Inflammatory macrophage treated with lipopolysaccharide for 4 hours (primary cell): Measurements from ENCODE around the gene RASGRF2.
A peak's percentile ranks its signal among the peaks of the same experiment; 100 is the strongest.

Source experiments
- DNase-seq: peaks from one replicate; pipeline ENCODE4 v3.0.0-alpha.2; 2020

Gene RASGRF2

DNA sequence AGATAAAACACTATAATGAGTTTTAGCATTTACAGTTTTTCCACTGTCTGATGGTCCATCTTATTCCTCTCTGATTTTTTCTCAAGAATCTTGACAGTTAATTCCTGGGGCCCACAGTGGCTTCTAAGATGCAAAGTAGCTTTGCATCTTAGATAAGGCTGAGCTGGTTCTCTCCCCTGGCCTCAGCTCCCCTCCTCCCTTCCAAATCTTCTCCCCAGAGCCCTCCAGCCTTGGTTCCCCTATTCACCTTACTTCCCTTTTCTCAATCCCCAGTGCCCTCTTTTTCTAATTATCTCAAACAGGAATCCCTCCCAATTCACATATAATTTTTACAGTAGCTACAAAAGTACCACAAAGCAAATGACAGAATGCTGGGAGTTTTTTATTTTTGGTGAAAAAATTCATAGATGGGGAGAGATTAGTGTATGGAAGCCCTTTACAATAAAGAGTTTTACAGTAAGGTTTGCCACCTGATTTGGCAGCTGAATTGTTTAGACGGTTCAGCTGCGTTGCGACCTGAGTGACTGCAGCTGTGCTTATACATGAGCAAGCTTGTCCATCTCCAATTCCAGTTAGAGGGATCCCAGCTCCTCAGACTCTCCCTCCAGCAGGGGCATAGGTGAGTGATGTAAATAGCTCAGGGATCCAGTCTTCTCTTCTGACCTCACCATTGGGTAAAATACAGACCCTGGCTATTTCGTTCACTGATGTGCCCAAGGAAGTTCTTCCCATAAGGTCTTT, 221.6 kb downstream of the RASGRF2 start:
- no peak for DNase-seq

DNA sequence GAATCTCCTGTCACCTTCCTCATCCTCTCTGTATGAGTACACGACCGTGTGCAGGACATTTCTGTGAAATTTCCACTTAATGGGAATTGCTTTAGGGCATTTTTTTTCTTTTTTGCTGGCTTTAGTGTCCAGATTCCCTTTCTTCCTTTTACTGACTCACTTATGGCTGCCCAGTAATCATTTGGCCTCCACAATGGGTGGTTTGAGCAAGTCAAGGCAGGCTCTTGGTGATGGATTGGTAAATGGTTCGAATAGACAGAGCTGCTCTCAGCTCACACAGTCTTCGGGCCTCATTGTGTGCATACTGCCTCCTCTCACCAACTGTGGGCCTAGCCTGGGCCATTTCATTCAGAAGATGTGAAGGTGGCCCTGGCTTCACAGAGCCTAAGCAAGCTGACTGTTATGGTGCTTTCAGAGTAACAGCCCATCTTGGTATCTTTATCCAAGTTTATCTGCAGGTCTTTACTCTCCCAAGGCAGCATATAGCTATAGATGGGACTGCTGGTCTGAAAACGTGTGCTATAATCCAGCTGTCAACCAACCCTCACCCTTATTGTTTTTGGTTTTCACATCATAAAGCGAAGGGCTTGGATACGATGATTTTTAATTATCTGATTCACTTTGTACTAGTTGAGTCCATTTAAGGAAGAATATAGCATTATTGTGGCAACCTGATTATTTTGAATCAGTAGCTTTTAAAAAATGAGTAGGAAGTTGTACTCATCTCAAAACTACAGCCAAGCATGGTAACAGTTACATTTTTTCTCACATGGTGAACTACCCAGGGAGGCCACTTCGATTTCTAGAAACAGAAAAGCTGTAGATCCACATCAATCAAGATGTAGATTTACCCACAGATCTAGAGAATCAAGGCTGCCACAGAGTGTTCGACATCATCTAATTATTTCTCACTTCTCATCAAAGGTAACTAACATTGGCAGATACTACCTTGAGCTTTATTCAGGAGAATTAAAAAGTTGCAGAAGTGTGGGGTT, 222.5 kb downstream of the RASGRF2 start:
- DNase-seq: no peak

DNA sequence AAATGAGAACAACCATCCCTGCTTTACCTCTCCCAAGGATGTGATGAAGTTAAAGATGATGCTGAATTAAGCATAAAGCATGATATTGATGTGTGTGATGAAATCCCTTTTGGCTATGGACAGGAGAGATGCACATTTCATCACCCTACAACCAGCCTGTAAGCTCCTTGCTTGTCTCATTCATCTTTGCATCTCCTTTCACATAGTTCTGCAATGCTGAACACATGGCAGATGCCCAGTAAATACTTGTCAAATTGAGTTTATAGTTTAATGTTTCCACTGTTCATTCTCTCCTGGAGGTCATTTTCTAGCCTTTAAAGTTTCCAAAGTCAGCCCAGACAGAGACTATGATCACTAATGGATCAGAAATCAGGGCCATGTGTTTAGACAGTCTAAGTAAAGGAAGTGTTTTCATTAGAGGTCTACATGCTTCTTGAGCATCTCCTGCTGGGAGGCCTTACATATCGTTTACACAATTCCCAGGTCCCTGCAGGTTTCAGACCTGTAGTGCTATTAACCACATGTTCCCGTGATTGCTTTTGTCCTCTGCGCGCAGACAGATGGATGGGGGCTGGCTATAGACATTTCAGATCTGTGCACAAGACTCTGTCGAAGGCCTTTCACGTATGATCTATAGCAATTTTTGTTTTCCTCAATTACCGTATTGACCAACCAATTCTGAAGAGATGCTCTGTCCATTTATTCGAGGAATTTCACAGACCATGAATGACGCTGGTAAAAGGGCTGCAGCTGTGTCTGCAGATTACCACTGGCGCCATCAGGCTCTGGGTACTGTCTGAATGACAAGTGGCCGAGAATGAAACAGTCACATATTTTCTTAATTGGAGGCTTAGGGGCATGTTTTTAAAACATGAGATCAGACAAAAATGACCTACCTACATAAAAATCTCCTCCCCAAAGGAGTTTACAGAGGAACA, 223.9 kb downstream of the RASGRF2 start:
- DNase-seq: no peak

DNA sequence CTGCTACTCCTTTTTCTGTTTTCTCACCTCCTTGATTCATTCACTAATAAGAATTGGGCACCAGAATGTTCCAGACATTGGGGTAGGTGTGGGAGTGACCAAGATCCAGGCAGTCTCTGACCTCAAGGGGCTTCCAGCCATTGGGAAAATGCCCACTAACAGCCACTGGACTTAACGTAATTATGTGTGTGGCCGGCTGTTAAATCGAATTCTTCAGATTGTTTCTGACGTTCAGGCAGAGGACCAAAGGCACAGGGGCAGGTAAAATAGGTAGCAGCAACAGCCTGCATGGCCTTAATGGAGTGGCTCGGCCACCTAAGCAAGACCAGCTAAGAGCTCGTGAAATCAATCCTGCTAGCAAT, 224.6 kb downstream of the RASGRF2 start:
- no peak for DNase-seq

DNA sequence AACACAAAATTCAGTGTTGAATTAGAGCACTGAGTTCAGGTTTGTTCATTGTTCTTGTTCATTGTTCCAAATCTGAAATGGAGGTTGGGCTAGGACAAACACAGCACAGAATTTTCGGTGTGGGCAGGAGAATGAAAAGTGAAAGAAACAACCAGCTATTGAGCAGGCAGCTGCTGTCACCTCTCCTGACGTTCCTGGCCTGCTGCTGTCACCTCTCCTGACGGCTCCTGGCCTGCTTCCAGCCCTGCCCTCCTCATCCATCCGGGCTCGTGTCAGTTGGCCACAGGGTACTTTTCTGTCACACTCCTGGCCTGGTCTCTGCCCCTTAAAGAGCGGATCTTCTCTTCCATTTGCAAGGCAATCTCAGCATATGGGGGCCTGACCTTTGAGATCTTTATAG, 227.7 kb downstream of the RASGRF2 start:
- DNase-seq: no peak

DNA sequence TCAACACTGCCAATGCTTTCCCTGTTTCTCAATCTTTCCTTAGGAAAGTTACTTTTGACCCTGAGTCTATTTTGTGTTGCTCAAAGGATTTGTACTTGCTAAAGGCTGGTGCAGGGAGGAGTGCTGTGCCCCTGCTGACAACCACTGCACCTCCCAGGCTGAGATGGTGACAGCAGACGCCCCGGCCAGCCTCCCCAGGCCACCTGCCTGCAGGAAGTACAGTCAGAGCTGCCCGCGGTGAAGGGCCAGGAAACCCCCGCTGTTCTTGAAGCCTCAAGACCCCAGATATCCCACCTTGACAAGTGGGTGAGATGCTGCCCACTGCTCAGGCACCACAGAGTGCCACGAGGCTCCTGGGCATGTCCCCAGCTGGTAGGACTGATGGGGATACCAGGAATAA, 228.8 kb downstream of the RASGRF2 start:
- no peak for DNase-seq

DNA sequence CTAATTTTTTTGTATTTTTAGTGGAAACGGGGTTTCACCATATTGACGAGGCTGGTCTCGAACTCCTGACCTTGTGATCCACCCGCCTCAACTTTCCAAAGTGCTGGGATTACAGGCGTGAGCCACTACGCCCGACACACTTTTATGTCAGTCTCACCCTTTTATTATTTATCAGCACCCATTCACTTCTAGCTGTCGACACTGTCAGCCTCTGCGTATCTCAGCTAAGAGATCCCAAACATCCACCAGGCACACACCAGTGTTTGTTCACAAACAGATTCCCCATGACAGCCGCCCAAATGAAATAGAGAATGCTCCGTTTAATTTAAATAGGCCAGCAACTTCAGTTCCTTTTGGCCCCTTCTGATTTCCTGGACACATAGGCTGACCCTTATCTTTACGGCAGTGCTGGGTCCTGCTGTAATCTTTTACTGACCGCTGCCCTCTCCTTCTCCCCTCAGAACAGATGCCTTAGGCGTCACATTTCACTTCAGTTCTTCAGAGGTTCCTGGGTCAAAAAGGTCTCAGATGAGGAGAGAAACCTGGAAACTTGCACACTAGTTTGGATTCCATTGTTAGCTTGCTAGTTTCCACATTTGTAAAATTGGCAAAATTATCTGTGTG, 229.8 kb downstream of the RASGRF2 start:
- no peak for DNase-seq

DNA sequence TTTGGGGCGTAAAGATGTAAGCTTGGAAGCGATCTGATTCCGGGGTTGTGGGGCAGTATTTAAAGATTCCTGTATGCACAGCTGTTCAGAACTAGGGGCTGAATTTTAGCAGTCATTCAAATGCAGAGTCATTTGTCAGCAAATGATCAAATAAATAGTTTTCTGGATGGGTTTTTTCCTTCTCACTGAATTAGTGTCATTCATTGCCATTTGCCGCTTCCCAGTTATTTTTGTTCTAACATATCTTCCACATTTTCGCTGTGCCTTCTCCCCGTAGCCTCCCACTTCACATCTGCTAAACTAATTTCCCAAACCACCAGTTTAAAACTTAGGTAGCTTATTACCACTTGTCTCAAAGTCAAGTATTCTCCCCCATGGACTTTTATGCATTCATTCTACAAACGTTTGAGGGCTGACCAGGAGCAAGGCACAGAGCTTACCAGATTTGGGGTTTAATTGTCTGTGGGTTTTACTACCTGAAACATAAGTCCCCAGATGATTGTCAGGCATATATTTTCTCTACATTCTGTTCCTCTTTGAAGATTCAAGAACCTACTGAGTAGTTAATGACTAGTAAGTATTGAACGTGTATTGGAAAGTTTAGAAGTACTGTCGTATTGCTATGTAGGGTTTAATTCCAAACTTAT, 231.7 kb downstream of the RASGRF2 start:
- no peak for DNase-seq

DNA sequence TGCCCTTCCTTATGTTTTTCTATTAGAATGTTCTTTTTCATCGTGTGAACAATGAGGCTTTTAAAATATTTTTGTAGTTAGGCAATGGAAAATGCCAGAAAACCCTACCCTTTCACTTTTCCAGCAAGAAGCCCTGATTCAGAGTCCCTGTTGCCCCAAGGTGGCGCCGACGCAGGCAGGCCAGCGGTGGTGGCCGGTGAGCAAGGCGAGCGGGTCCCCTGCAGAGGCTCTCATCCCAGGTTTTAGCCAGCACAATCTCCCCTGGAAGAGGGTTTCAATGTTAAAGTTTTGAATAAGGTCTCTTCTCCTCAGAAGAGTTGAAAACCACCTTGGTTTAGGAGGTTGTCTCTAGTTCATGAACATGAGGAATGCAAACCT, 232.2 kb downstream of the RASGRF2 start:
- no peak for DNase-seq

DNA sequence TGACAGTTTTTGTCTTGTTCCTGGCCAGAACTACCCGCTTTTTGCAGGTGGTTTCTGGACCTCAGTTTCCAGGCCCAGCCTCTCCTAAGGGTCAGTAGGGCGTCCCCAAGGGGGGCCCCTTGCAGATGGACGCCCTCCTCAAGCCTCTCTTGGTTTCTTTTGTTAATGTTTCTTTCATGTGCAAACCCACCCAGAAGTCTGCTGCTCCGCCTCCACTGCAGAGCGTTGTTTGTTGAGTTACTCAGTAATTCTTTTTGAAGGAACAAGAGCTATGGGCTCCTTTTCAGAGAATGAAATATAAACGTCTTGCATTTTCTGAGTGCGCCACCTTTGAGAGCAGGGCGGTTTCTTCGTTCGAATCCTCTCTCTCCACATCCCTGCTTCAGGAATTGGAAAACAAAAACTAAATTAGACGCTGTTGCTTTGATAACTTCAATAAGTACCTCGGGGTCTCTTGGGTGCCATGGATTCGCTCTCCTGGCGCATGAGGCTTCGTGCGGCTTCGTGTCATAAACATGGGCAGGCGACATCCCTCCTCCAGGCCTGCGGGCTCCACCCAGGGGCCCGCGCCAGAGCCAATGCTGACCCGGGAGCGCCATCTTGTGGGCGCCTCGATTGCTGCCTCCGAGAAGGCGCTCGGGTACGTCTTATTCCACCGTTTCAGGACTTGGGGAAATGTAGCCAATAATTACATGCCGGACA, 234.6 kb downstream of the RASGRF2 start:
- DNase-seq: peak; percentile 66

DNA sequence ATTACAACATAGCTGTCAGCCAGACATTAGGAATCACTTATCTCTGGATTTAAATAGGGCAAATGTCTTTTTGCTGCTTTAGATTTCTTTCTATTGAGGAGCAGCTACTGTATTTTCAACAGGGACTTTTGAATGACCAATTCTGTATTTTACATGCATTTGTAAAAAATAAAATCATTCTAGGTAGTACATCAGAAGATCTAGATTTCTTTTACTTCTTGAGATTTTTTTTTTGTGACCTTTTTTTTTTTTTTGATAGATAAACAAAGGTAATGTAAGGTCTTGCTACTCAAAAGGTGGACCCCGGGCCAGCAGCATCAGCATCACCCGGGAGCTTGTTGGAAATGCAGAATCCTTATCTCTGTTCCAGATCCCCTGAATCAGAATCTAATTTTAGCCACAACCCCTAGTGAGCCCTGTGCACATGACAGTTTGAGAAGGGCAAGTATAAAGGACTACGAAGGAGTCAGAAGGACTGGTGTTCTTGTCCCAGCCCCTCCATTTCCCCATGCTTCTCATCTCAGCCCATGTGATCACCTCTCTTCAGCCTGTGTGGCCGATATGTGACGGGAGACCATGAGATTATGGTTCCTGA, 235.3 kb downstream of the RASGRF2 start:
- no peak for DNase-seq

DNA sequence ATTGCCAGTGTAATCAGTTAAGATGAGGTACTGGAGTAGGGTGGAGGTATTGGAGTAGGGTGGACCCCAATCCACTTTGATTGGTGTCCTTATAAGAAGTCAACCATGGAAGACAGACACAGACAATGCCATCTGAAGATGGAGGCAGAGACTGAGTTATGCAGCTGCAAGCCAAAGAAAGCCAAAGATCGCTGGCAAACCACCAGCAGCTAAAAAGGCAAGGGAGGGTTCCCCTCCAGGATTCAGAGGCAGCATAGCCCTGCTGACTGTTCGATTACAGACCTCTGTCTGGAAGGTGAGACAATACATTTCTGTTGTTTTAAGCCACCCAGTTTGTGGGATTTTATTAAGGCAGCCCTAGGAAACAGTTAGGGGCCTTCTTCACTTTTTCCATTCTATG, 242.5 kb downstream of the RASGRF2 start:
- no peak for DNase-seq

DNA sequence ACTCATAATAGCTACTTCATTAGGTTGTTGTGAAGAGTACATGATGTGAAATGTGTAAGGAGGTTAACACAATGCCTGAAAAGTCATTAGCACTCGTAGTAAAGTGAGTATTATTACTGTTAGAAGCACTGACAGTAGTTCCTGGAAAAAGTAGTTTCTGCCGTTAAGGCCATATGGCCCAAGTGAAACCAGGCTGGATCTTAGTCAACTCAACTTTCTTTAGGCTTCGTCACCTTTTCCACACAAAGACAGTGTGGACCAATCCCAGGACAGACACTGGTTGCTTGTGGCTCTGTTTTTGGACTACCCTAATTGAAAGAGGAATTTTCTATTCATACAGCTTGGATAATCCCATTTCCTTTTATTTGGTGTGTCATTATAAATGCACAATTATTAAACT, 243.6 kb downstream of the RASGRF2 start:
- DNase-seq: no peak

DNA sequence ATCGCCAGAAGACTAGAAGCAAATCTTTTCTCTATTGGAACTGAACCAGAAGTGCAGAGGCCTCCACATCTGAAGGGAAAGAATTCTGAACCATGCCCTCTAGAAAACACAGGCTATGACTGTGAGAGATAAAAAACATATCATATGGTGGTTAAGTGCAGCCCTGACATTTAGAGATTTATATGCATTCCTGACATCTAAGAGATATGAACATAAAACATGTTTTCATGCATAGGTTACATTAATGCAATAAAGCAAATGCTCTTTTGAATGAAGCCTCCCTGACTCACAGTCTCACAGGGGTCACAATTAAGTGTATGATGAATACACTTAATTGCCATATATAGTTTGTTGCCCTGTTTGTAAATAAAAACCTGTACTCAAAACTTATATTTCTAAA, 244.0 kb downstream of the RASGRF2 start:
- no peak for DNase-seq

DNA sequence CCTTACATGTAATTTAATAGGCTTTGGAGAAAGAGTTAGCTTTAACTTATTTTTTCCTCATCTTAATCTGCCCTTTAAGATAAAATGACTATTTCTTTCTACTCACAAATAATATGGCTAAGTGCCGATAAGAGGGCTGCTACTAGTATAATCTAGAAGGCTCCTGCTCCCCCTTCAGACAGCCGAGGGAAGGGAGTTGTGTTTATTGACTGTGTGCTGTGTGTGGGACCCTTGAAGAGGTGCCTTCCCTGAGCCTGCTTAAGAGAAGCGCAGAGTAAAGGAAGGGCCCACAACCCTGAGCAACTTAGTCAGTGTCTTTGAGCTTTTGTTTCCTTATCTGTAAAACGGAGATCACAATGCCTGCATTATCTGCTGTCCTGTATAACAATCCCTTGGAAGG, 244.9 kb downstream of the RASGRF2 start:
- no peak for DNase-seq

DNA sequence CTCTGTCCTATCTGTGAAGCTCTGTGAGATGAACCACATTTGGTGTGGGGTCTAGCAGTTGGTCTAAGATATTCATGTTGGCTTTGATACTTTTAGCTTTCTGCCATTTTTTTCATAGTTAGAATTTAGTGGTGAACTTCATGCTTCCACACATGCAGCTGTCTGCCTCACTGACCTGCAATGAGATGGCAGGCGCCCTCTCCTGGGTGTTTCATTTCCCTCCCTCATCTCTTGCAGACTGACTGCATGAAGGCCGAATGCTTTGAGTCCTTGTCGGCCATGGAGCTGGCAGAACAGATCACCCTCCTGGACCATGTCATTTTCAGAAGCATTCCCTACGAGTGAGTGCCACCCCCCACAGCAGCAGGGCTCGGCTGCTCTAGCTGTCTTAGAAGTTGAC, 246.8 kb downstream of the RASGRF2 start:
- no peak for DNase-seq

DNA sequence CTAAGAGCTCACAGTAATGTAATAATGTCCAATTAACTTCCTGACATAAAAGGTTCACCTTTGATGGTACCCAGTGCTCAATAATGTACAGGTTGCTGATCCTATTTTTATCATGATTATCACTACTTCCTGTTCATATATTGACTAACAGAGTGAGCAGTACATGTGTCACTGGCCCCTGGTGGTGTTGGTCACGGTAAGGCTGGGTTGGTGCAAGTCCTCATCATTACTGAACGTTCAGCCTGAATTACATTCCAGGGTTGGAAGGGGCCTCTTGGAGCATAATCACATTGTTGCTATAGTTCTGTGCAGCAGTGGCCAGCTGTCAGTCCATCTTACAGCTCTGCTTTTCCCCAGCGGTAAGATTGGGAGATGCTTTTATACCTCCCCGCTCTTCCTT, 248.7 kb downstream of the RASGRF2 start:
- no peak for DNase-seq

DNA sequence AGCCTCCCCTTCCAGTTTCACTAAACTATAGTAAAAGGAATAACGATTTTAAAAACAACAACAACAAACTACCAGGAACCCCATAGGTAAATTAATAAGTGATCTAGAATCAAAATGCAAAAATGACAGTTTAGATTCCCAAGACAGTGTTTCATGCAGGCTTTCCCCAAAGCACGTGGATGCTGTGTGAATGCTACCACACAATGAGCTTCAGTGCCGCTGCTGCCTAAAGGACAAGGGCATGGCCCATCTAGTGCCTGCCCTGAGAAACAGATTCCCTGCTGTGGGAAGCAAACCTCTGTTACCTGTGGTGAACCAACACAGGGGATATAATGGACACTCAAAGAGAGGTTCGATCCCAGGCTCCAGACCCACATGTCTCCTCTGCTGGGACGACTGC, 249.2 kb downstream of the RASGRF2 start:
- DNase-seq: no peak

DNA sequence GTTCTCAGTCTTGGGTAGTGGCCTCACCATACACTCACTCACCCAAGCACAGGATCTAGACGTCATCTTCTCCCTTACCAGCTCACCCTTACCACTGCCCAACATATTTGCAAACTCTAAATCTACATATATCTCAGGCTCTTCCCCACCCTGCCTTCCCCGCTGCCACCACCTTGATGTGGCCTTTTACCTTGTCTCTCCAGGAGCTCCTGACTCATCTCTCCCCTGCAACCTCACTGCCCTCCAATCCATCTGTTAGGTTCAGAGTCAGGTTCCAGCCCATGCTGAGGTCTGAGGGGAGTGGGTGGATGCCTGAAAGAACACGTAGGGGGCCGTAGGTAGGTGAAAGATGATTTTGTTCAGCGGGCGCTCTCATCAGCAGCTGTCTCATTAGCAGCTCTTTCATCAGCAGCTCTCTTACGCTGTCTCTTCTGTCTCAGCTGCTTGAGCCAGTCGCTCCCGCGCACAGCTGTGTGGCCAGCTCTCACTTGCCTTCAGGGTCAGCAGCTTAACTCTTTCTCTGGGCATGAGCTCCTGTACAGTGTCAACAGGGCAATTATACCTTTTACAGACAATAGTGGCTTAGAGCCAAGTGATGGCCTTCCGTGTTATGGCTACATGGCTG, 249.8 kb downstream of the RASGRF2 start:
- DNase-seq: no peak

DNA sequence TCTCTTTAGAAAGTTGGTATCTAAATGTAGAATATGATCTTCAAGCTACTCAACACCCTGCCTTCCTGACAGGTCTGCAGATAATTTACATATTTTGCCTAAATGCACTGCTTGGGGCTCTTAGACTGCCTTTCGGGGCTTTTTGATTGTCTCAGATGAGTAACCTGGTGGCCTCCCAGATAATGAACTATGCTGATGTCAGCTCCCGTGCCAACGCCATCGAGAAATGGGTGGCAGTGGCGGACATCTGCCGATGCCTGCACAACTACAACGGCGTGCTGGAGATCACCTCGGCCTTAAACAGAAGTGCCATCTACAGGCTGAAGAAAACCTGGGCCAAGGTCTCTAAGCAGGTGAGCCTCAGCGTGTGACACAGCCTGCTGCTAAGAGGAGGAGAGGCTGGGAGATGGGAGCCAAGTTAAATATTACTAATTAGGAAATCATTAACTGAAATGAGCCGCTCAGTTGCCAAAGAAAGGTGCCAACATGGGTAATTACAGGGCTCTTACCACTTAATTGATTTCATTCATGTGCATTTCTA, 252.1 kb downstream of the RASGRF2 start:
- no peak for DNase-seq
